Spinal cord (tissue), 10 donors: Measurements from ENCODE around the gene CD99. TPM values are rescaled to one million over a fixed set of nuclear protein-coding genes. Genes with fewer than 3 reads are reported as not detected.

Experiments
- DNase-seq, 6 donors: peaks; one replicate each; pipeline versions ENCODE4 v3.0.0 to v3.0.0-alpha.2; 2013 to 2015; ENCODE audit warnings: low spot score in 6 of 6, low read depth in 4 of 6
- H3K27ac ChIP-seq: one replicate; pipeline ENCODE4 v1.5.1; 2013; ENCODE audit warnings: low read depth, low read length, control low read depth
- H3K27me3 ChIP-seq: one replicate; pipeline ENCODE4 v1.6.1; 2013; ENCODE audit warnings: low read length; ENCODE audit not compliant: control insufficient read depth, insufficient read depth
- H3K36me3 ChIP-seq: one replicate; pipeline ENCODE4 v1.6.1; 2013; ENCODE audit warnings: low read length; ENCODE audit not compliant: control insufficient read depth, insufficient read depth
- H3K4me1 ChIP-seq: one replicate; pipeline ENCODE4 v1.6.1; 2013; ENCODE audit warnings: low read length; ENCODE audit not compliant: control insufficient read depth, insufficient read depth
- H3K4me3 ChIP-seq: one replicate; pipeline ENCODE4 v1.5.1; 2013; ENCODE audit warnings: low read depth, low read length, control low read depth
- H3K9me3 ChIP-seq: one replicate; pipeline ENCODE4 v1.6.1; 2013; ENCODE audit warnings: low read length; ENCODE audit not compliant: control insufficient read depth, insufficient read depth
- WGBS: methylation state at CpG from one replicate; pipeline ENCODE4 v1.1.5; 2013; ENCODE audit warnings: missing lambda C conversion rate; ENCODE audit not compliant: insufficient coverage; 5-methylcytosine and 5-hydroxymethylcytosine counted together
- polyA plus RNA-seq, 2 donors: library from polyadenylated mRNA; unstranded; fragments of 120-200 nt; gene quantifications; one replicate each; pipeline ENCODE4 v1.2.1, GENCODE V29; 2013; ENCODE audit not compliant: insufficient read length in 2 of 2
- total RNA-seq, 2 donors: library from RNA; depleted of rRNA in 1 of 2; stranded (reverse); fragments of 120-200 nt in 1 of 2; fragments of >200 nt in 1 of 2; gene quantifications; one replicate each; pipeline versions ENCODE4 v1.2.3 to v1.2.4, GENCODE V29; 2013 to 2014
- donor health status: healthy.

CD99 gene
- total and polyA plus RNA-seq, 4 donors = 66.5 to 590 (median 370) TPM

GRCh38 chrX:2654436-2655340 lies 36.4 kb upstream of the CD99 start:
- no peak for DNase-seq
- 63% methylated on average over 10 of the region's 13 CpGs for WGBS
- H3K4me1 ChIP-seq = peaks cover 9% of the 10 kb centered on the region

GRCh38 chrX:2656257-2656836 lies 34.7 kb upstream of the CD99 start:
- DNase-seq = no peak
- H3K4me1 ChIP-seq = no peaks in the 10 kb centered on the region
- WGBS = 93% methylated on average over 4 of the region's 7 CpGs
- H3K36me3 ChIP-seq = no peaks in the 10 kb centered on the region
- no peak overlapping the region for H3K4me3 ChIP-seq
- no peaks in the 10 kb centered on the region for H3K27me3 ChIP-seq
- no peaks in the 10 kb centered on the region for H3K9me3 ChIP-seq
- H3K27ac ChIP-seq = no peak overlapping the region

More at GRCh38 chrX:2654436-2655340, 36.4 kb upstream of the CD99 start:
- Histone ChIP-seq H3K27ac (no peak overlapping the region), H3K4me3 (no peak overlapping the region), H3K27me3 (no peaks in the 10 kb centered on the region), H3K9me3 (no peaks in the 10 kb centered on the region), H3K36me3 (no peaks in the 10 kb centered on the region)

- no peak for DNase-seq
- H3K4me3 ChIP-seq = no peak overlapping the region
- H3K4me1 ChIP-seq = no peaks in the 10 kb centered on the region
- H3K9me3 ChIP-seq = no peaks in the 10 kb centered on the region
- no peaks in the 10 kb centered on the region for H3K27me3 ChIP-seq
- no peak overlapping the region for H3K27ac ChIP-seq
- no CpG with 5 or more reads among the region's 6 CpGs for WGBS
- no peaks in the 10 kb centered on the region for H3K36me3 ChIP-seq
These were observed 33.5 kb upstream of the CD99 start for GRCh38 chrX:2657532-2658113.

GRCh38 chrX:2658585-2659292 lies 32.4 kb upstream of the CD99 start:
- no peaks in the 10 kb centered on the region for H3K27me3 ChIP-seq
- no peak overlapping the region for H3K4me3 ChIP-seq
- H3K36me3 ChIP-seq = no peaks in the 10 kb centered on the region
- H3K4me1 ChIP-seq = no peaks in the 10 kb centered on the region
- 87% methylated on average over 3 of the region's 5 CpGs for WGBS
- no peak overlapping the region for H3K27ac ChIP-seq
- no peaks in the 10 kb centered on the region for H3K9me3 ChIP-seq
- no peak for DNase-seq

GRCh38 chrX:2662586-2662985 lies 28.5 kb upstream of the CD99 start:
- Histone ChIP-seq H3K9me3 (no peaks in the 10 kb centered on the region), H3K36me3 (no peaks in the 10 kb centered on the region), H3K4me3 (no peak overlapping the region), H3K4me1 (no peaks in the 10 kb centered on the region), H3K27me3 (no peaks in the 10 kb centered on the region), H3K27ac (no peak overlapping the region)
- no peak for DNase-seq
- WGBS = 30% methylated on average over 1 of the region's 5 CpGs

- Histone ChIP-seq H3K4me1 (no peaks in the 10 kb centered on the region), H3K27ac (no peak overlapping the region), H3K27me3 (no peaks in the 10 kb centered on the region), H3K4me3 (no peak overlapping the region), H3K9me3 (no peaks in the 10 kb centered on the region), H3K36me3 (no peaks in the 10 kb centered on the region)
- DNase-seq = peak in 2 of 6 donors; percentile 15 to 59
- WGBS = 61% methylated on average over 9 of the region's 10 CpGs
These were observed 26.6 kb upstream of the CD99 start for GRCh38 chrX:2664502-2664901.

- Histone ChIP-seq H3K4me3 (no peak overlapping the region), H3K27me3 (no peaks in the 10 kb centered on the region), H3K4me1 (no peaks in the 10 kb centered on the region), H3K27ac (no peak overlapping the region), H3K36me3 (no peaks in the 10 kb centered on the region), H3K9me3 (no peaks in the 10 kb centered on the region)
- DNase-seq = no peak
- 87% methylated on average over 7 of the region's 7 CpGs for WGBS
These were observed 25.4 kb upstream of the CD99 start for GRCh38 chrX:2665387-2666304.

- WGBS = 100% methylated on average over 1 of the region's 2 CpGs
- Histone ChIP-seq H3K9me3 (no peaks in the 10 kb centered on the region), H3K27ac (no peak overlapping the region), H3K27me3 (no peaks in the 10 kb centered on the region), H3K4me3 (no peak overlapping the region), H3K36me3 (no peaks in the 10 kb centered on the region), H3K4me1 (no peaks in the 10 kb centered on the region)
- no peak for DNase-seq
These were observed 24.6 kb upstream of the CD99 start for GRCh38 chrX:2666491-2666890.

- Histone ChIP-seq H3K36me3 (no peaks in the 10 kb centered on the region), H3K9me3 (no peaks in the 10 kb centered on the region), H3K27me3 (no peaks in the 10 kb centered on the region), H3K4me3 (no peak overlapping the region), H3K4me1 (no peaks in the 10 kb centered on the region), H3K27ac (no peak overlapping the region)
- peak in 1 of 6 donors; percentile 10 for DNase-seq
- no CpG with 5 or more reads among the region's 4 CpGs for WGBS
These were observed 20.1 kb upstream of the CD99 start for GRCh38 chrX:2670978-2671377.
